ENCODE data around the gene AMOTL2. TPM values are rescaled to one million over a fixed set of nuclear protein-coding genes. Genes with fewer than 3 reads are reported as not detected.

AMOTL2 gene
- total and polyA plus RNA-seq, 4 donors = 54.7 to 82.9 (median 73.3) TPM

- 10% methylated on average over 15 of the region's 30 CpGs for WGBS (ENCODE audit: insufficient coverage)
- no peaks in the 10 kb centered on the region for H3K9me3 ChIP-seq (ENCODE audit: control insufficient read depth, insufficient read depth, low read length)
- H3K4me3 ChIP-seq (ENCODE audit: low read depth, low read length) = peak overlapping the region; percentile 84
- no peak for DNase-seq (ENCODE audit: low read depth in 4 of 6, low spot score in 6 of 6)
- H3K27ac ChIP-seq (ENCODE audit: low read depth, low read length) = peak overlapping the region; percentile 99
- peaks cover 45% of the 10 kb centered on the region for H3K4me1 ChIP-seq (ENCODE audit: control insufficient read depth, insufficient read depth, low read length)
- peaks cover 14% of the 10 kb centered on the region for H3K36me3 ChIP-seq (ENCODE audit: control insufficient read depth, insufficient read depth, low read length)
- no peaks in the 10 kb centered on the region for H3K27me3 ChIP-seq (ENCODE audit: control insufficient read depth, insufficient read depth, low read length)
Measured at GRCh38 chr3:134374791-134375581, 739 bp upstream of the AMOTL2 start.

- Histone ChIP-seq H3K27ac (ENCODE audit: low read depth, low read length) (peak overlapping the region; percentile 99), H3K36me3 (ENCODE audit: control insufficient read depth, insufficient read depth, low read length) (peaks cover 29% of the 10 kb centered on the region), H3K4me1 (ENCODE audit: control insufficient read depth, insufficient read depth, low read length) (peaks cover 60% of the 10 kb centered on the region), H3K4me3 (ENCODE audit: low read depth, low read length) (peak overlapping the region; percentile 84), H3K9me3 (ENCODE audit: control insufficient read depth, insufficient read depth, low read length) (no peaks in the 10 kb centered on the region), H3K27me3 (ENCODE audit: control insufficient read depth, insufficient read depth, low read length) (no peaks in the 10 kb centered on the region)
- DNase-seq (ENCODE audit: low read depth in 4 of 6, low spot score in 6 of 6) = peak in 4 of 6 donors; percentile 68 to 95 (median 86)
- under 1% methylated on average over 42 of the region's 51 CpGs for WGBS (ENCODE audit: insufficient coverage)
Measured at GRCh38 chr3:134373271-134374104, 759 bp downstream of the AMOTL2 start.

- peak overlapping the region; percentile 84 for H3K4me3 ChIP-seq (ENCODE audit: low read depth, low read length)
- no peaks in the 10 kb centered on the region for H3K9me3 ChIP-seq (ENCODE audit: control insufficient read depth, insufficient read depth, low read length)
- peaks cover 68% of the 10 kb centered on the region for H3K4me1 ChIP-seq (ENCODE audit: control insufficient read depth, insufficient read depth, low read length)
- H3K36me3 ChIP-seq (ENCODE audit: control insufficient read depth, insufficient read depth, low read length) = peaks cover 35% of the 10 kb centered on the region
- H3K27ac ChIP-seq (ENCODE audit: low read depth, low read length) = peak overlapping the region; percentile 99
- 10% methylated on average over 7 of the region's 9 CpGs for WGBS (ENCODE audit: insufficient coverage)
- H3K27me3 ChIP-seq (ENCODE audit: control insufficient read depth, insufficient read depth, low read length) = no peaks in the 10 kb centered on the region
- DNase-seq (ENCODE audit: low read depth in 4 of 6, low spot score in 6 of 6) = peak in 1 of 6 donors; percentile 38
Measured at GRCh38 chr3:134372396-134373270, 1.6 kb downstream of the AMOTL2 start.

- DNase-seq (ENCODE audit: low read depth in 4 of 6, low spot score in 6 of 6) = no peak
- peak overlapping the region; percentile 99 for H3K27ac ChIP-seq (ENCODE audit: low read depth, low read length)
- peak overlapping the region; percentile 84 for H3K4me3 ChIP-seq (ENCODE audit: low read depth, low read length)
- peaks cover 77% of the 10 kb centered on the region for H3K4me1 ChIP-seq (ENCODE audit: control insufficient read depth, insufficient read depth, low read length)
- H3K36me3 ChIP-seq (ENCODE audit: control insufficient read depth, insufficient read depth, low read length) = peaks cover 44% of the 10 kb centered on the region
- WGBS (ENCODE audit: insufficient coverage) = 83% methylated on average over 4 of the region's 7 CpGs
- H3K27me3 ChIP-seq (ENCODE audit: control insufficient read depth, insufficient read depth, low read length) = no peaks in the 10 kb centered on the region
- no peaks in the 10 kb centered on the region for H3K9me3 ChIP-seq (ENCODE audit: control insufficient read depth, insufficient read depth, low read length)
Measured at GRCh38 chr3:134371542-134372324, 2.5 kb downstream of the AMOTL2 start.

- no peaks in the 10 kb centered on the region for H3K9me3 ChIP-seq (ENCODE audit: control insufficient read depth, insufficient read depth, low read length)
- no peak for DNase-seq (ENCODE audit: low read depth in 4 of 6, low spot score in 6 of 6)
- H3K36me3 ChIP-seq (ENCODE audit: control insufficient read depth, insufficient read depth, low read length) = peaks cover 52% of the 10 kb centered on the region
- H3K27me3 ChIP-seq (ENCODE audit: control insufficient read depth, insufficient read depth, low read length) = no peaks in the 10 kb centered on the region
- H3K4me1 ChIP-seq (ENCODE audit: control insufficient read depth, insufficient read depth, low read length) = peaks cover 86% of the 10 kb centered on the region
- H3K27ac ChIP-seq (ENCODE audit: low read depth, low read length) = peak overlapping the region; percentile 95
- H3K4me3 ChIP-seq (ENCODE audit: low read depth, low read length) = no peak overlapping the region
- WGBS (ENCODE audit: insufficient coverage) = 83% methylated on average over 34 of the region's 34 CpGs
Measured at GRCh38 chr3:134370611-134371531, 3.4 kb downstream of the AMOTL2 start.

GRCh38 chr3:134369861-134370596 is 4.2 kb downstream of the AMOTL2 start:
- DNase-seq (ENCODE audit: low read depth in 4 of 6, low spot score in 6 of 6) = no peak
- Histone ChIP-seq H3K27ac (ENCODE audit: low read depth, low read length) (peak overlapping the region; percentile 95), H3K27me3 (ENCODE audit: control insufficient read depth, insufficient read depth, low read length) (no peaks in the 10 kb centered on the region), H3K4me1 (ENCODE audit: control insufficient read depth, insufficient read depth, low read length) (peaks cover 87% of the 10 kb centered on the region), H3K36me3 (ENCODE audit: control insufficient read depth, insufficient read depth, low read length) (peaks cover 60% of the 10 kb centered on the region), H3K4me3 (ENCODE audit: low read depth, low read length) (no peak overlapping the region), H3K9me3 (ENCODE audit: control insufficient read depth, insufficient read depth, low read length) (no peaks in the 10 kb centered on the region)
- 94% methylated on average over 2 of the region's 2 CpGs for WGBS (ENCODE audit: insufficient coverage)

GRCh38 chr3:134369231-134369741 is 5.0 kb downstream of the AMOTL2 start:
- peaks cover 65% of the 10 kb centered on the region for H3K36me3 ChIP-seq (ENCODE audit: control insufficient read depth, insufficient read depth, low read length)
- H3K9me3 ChIP-seq (ENCODE audit: control insufficient read depth, insufficient read depth, low read length) = no peaks in the 10 kb centered on the region
- H3K27ac ChIP-seq (ENCODE audit: low read depth, low read length) = peak overlapping the region; percentile 95
- H3K27me3 ChIP-seq (ENCODE audit: control insufficient read depth, insufficient read depth, low read length) = no peaks in the 10 kb centered on the region
- no peak overlapping the region for H3K4me3 ChIP-seq (ENCODE audit: low read depth, low read length)
- H3K4me1 ChIP-seq (ENCODE audit: control insufficient read depth, insufficient read depth, low read length) = peaks cover 89% of the 10 kb centered on the region
- no peak for DNase-seq (ENCODE audit: low read depth in 4 of 6, low spot score in 6 of 6)
- WGBS (ENCODE audit: insufficient coverage) = 82% methylated on average over 3 of the region's 10 CpGs

All from spinal cord (tissue), 10 donors.